Prostate gland (tissue), 2 donors: Measurements from ENCODE around the gene TSC22D4.

ENCODE experiments used
- POLR2A ChIP-seq: fragments of 450-650 bp; IDR thresholded peaks from one replicate; pipeline ENCODE4 v1.6.1; 2016; ENCODE audit warnings: antibody characterized with exemption, mild to moderate bottlenecking
- POLR2AphosphoS5 ChIP-seq: sonication (generic); formaldehyde crosslinking; IDR thresholded peaks from one replicate; pipeline ENCODE4 v1.6.1; 2017; ENCODE audit warnings: antibody characterized with exemption
- TF ChIP-seq, protein P1 (sequence below), 4 experiments: fragments of 200-600 bp in 2 of 4; fragments of 450-650 bp in 2 of 4; sonication (generic) in 2 of 4; IDR thresholded peaks; 1 replicate in 3 of 4; 2 replicates in 1 of 4; pipeline ENCODE4 v1.5.1; 2016 to 2019; ENCODE audit warnings: antibody characterized with exemption in 4 of 4, mild to moderate bottlenecking in 2 of 4, moderate library complexity in 2 of 4

GRCh38 chr7:100446040-100446439 lies 33.0 kb downstream of the TSC22D4 start:
- no peak for TF ChIP-seq POLR2A
- no peak for TF ChIP-seq POLR2AphosphoS5
- TF ChIP-seq, protein P1, sequence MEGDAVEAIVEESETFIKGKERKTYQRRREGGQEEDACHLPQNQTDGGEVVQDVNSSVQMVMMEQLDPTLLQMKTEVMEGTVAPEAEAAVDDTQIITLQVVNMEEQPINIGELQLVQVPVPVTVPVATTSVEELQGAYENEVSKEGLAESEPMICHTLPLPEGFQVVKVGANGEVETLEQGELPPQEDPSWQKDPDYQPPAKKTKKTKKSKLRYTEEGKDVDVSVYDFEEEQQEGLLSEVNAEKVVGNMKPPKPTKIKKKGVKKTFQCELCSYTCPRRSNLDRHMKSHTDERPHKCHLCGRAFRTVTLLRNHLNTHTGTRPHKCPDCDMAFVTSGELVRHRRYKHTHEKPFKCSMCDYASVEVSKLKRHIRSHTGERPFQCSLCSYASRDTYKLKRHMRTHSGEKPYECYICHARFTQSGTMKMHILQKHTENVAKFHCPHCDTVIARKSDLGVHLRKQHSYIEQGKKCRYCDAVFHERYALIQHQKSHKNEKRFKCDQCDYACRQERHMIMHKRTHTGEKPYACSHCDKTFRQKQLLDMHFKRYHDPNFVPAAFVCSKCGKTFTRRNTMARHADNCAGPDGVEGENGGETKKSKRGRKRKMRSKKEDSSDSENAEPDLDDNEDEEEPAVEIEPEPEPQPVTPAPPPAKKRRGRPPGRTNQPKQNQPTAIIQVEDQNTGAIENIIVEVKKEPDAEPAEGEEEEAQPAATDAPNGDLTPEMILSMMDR (IDR thresholded peaks at IDR 0.05): no peak
